SK-N-SH treated with all-trans-retinoic acid at 6 μM for 48 hours (cell line): Measurements from ENCODE around the gene CGN.

Experiments
- ATAC-seq: fragments of 200-7000 bp; cut with Tn5 transposase; 3 replicates; pipeline ENCODE4 v1.9.1; 2020; ENCODE audit warnings: mild to moderate bottlenecking, moderate library complexity
- ARNTL ChIP-seq: fragments of 450-650 bp; formaldehyde crosslinking; IDR thresholded peaks from 2 replicates; pipeline ENCODE4 v1.5.0; 2020; ENCODE audit warnings: low read depth, mild to moderate bottlenecking, moderate library complexity, borderline replicate concordance
- BACH2 ChIP-seq: fragments of 250-450 bp; sonication (Bioruptor Pico); IDR thresholded peaks from 2 replicates; pipeline ENCODE4 v1.9.0; 2021; ENCODE audit warnings: mild to moderate bottlenecking, borderline replicate concordance
- CREB5 ChIP-seq: fragments of 250-450 bp; sonication (Bioruptor Pico); IDR thresholded peaks from 2 replicates; pipeline ENCODE4 v1.5.1; 2020; ENCODE audit warnings: low read depth, mild to moderate bottlenecking, moderate library complexity
- CSDC2 ChIP-seq: fragments of 250-450 bp; sonication (Bioruptor Pico); IDR thresholded peaks from 2 replicates; pipeline ENCODE4 v1.5.0; 2020; ENCODE audit warnings: mild to moderate bottlenecking, moderate library complexity
- ESRRG ChIP-seq: fragments of 250-450 bp; sonication (Bioruptor Pico); IDR thresholded peaks from 2 replicates; pipeline ENCODE4 v1.6.1; 2021; ENCODE audit warnings: mild to moderate bottlenecking
- GLIS3 ChIP-seq: fragments of 250-450 bp; sonication (Bioruptor Pico); IDR thresholded peaks from 2 replicates; pipeline ENCODE4 v1.5.0; 2020; ENCODE audit warnings: mild to moderate bottlenecking, moderate library complexity
- ISL1 ChIP-seq: fragments of 250-450 bp; sonication (Bioruptor Pico); IDR thresholded peaks from 2 replicates; pipeline ENCODE4 v2.1.2; 2022; ENCODE audit warnings: mild to moderate bottlenecking, moderate library complexity
- OSR1 ChIP-seq: fragments of 250-450 bp; sonication (Bioruptor Pico); IDR thresholded peaks from 2 replicates; pipeline ENCODE4 v1.8.0; 2022; ENCODE audit warnings: moderate library complexity, mild to moderate bottlenecking, inconsistent platforms
- PATZ1 ChIP-seq: fragments of 250-450 bp; sonication (Bioruptor Pico); IDR thresholded peaks from 2 replicates; pipeline ENCODE4 v1.8.0; 2020; ENCODE audit warnings: mild to moderate bottlenecking, moderate library complexity, borderline replicate concordance
- PPARA ChIP-seq: fragments of 250-450 bp; sonication (Bioruptor Pico); IDR thresholded peaks from 2 replicates; pipeline ENCODE4 v1.5.0; 2020; ENCODE audit warnings: mild to moderate bottlenecking, borderline replicate concordance
- RARB ChIP-seq: fragments of 250-450 bp; sonication (Bioruptor Pico); IDR thresholded peaks from 2 replicates; pipeline ENCODE4 v1.8.0; 2021; ENCODE audit warnings: mild to moderate bottlenecking, moderate library complexity
- TCF4 ChIP-seq: fragments of 250-450 bp; sonication (Bioruptor Pico); IDR thresholded peaks from 2 replicates; pipeline ENCODE4 v1.8.0; 2021; ENCODE audit warnings: mild to moderate bottlenecking, moderate library complexity, borderline replicate concordance
- TOX ChIP-seq: fragments of 250-450 bp; sonication (Bioruptor Pico); IDR thresholded peaks from 2 replicates; pipeline ENCODE4 v1.8.0; 2021; ENCODE audit warnings: mild to moderate bottlenecking, moderate library complexity, borderline replicate concordance
- TSHZ2 ChIP-seq: fragments of 250-450 bp; sonication (Bioruptor Pico); IDR thresholded peaks from 2 replicates; pipeline ENCODE4 v1.5.0; 2020; ENCODE audit warnings: mild to moderate bottlenecking, moderate library complexity
- ZC3H10 ChIP-seq: fragments of 250-450 bp; sonication (Bioruptor Pico); IDR thresholded peaks from 2 replicates; pipeline ENCODE4 v1.5.1; 2021; ENCODE audit warnings: mild to moderate bottlenecking, moderate library complexity
- ZFP3 ChIP-seq: fragments of 250-450 bp; sonication (Bioruptor Pico); IDR thresholded peaks from 2 replicates; pipeline ENCODE4 v1.5.0; 2020; ENCODE audit warnings: mild to moderate bottlenecking, moderate library complexity
- ZNF70 ChIP-seq: fragments of 450-650 bp; formaldehyde crosslinking; IDR thresholded peaks from 2 replicates; pipeline ENCODE4 v1.5.0; 2020; ENCODE audit warnings: mild to moderate bottlenecking, moderate library complexity
- ZNF8 ChIP-seq: fragments of 450-650 bp; formaldehyde crosslinking; IDR thresholded peaks from 2 replicates; pipeline ENCODE4 v1.5.0; 2020; ENCODE audit warnings: mild to moderate bottlenecking, moderate library complexity
- TF ChIP-seq, protein P1 (sequence below): fragments of 250-450 bp; sonication (Bioruptor Pico); IDR thresholded peaks from 2 replicates; pipeline ENCODE4 v1.8.0; 2021; ENCODE audit warnings: low read depth, mild to moderate bottlenecking, moderate library complexity, borderline replicate concordance
- TF ChIP-seq, protein P2 (sequence below): fragments of 250-450 bp; sonication (Bioruptor Pico); IDR thresholded peaks from 2 replicates; pipeline ENCODE4 v1.5.1; 2021; ENCODE audit warnings: mild to moderate bottlenecking, moderate library complexity

CGN gene

GRCh38 chr1:151583796-151584195 lies 72.6 kb downstream of the CGN start:
- TF ChIP-seq BACH2 (CRISPR knock-in tag) (no peak), CREB5 (CRISPR knock-in tag) (no peak), ZFP3 (CRISPR knock-in tag) (no peak), ESRRG (CRISPR knock-in tag) (no peak), TOX (CRISPR knock-in tag) (no peak), PPARA (no peak), RARB (CRISPR knock-in tag) (no peak), TSHZ2 (CRISPR knock-in tag) (no peak), TCF4 (CRISPR knock-in tag) (no peak), ZNF8 (CRISPR knock-in tag) (no peak), ZNF70 (CRISPR knock-in tag) (no peak), GLIS3 (CRISPR knock-in tag) (no peak), OSR1 (CRISPR knock-in tag) (no peak)
- ATAC-seq = no peak

GRCh38 chr1:151584278-151584677 lies 73.1 kb downstream of the CGN start:
- TF ChIP-seq, protein P1, sequence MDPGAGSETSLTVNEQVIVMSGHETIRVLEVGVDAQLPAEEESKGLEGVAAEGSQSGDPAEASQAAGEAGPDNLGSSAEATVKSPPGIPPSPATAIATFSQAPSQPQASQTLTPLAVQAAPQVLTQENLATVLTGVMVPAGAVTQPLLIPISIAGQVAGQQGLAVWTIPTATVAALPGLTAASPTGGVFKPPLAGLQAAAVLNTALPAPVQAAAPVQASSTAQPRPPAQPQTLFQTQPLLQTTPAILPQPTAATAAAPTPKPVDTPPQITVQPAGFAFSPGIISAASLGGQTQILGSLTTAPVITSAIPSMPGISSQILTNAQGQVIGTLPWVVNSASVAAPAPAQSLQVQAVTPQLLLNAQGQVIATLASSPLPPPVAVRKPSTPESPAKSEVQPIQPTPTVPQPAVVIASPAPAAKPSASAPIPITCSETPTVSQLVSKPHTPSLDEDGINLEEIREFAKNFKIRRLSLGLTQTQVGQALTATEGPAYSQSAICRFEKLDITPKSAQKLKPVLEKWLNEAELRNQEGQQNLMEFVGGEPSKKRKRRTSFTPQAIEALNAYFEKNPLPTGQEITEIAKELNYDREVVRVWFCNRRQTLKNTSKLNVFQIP (CRISPR knock-in tag) = no peak
- TF ChIP-seq PPARA (no peak), ZC3H10 (no peak), TCF4 (CRISPR knock-in tag) (no peak), CSDC2 (CRISPR knock-in tag) (no peak), ISL1 (no peak), ESRRG (CRISPR knock-in tag) (no peak), ZNF70 (CRISPR knock-in tag) (no peak), PATZ1 (CRISPR knock-in tag) (no peak), TSHZ2 (CRISPR knock-in tag) (no peak), ARNTL (no peak), RARB (CRISPR knock-in tag) (no peak), ZNF8 (CRISPR knock-in tag) (no peak), OSR1 (CRISPR knock-in tag) (no peak)
- TF ChIP-seq, protein P2, sequence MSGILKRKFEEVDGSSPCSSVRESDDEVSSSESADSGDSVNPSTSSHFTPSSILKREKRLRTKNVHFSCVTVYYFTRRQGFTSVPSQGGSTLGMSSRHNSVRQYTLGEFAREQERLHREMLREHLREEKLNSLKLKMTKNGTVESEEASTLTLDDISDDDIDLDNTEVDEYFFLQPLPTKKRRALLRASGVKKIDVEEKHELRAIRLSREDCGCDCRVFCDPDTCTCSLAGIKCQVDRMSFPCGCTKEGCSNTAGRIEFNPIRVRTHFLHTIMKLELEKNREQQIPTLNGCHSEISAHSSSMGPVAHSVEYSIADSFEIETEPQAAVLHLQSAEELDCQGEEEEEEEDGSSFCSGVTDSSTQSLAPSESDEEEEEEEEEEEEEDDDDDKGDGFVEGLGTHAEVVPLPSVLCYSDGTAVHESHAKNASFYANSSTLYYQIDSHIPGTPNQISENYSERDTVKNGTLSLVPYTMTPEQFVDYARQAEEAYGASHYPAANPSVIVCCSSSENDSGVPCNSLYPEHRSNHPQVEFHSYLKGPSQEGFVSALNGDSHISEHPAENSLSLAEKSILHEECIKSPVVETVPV (CRISPR knock-in tag) = no peak
- no peak for ATAC-seq
